ENCODE results near the gene MAPK10. TPM values are rescaled to one million over a fixed set of nuclear protein-coding genes. Genes with fewer than 3 reads are reported as not detected.

MAPK10 gene
- total and polyA plus RNA-seq, 10 of the 15 experiments (the other 5 are each of a cell fraction or from before 2014, with no cell fraction given) = 1.1 to 4.2 (median 2.4) TPM

DNA sequence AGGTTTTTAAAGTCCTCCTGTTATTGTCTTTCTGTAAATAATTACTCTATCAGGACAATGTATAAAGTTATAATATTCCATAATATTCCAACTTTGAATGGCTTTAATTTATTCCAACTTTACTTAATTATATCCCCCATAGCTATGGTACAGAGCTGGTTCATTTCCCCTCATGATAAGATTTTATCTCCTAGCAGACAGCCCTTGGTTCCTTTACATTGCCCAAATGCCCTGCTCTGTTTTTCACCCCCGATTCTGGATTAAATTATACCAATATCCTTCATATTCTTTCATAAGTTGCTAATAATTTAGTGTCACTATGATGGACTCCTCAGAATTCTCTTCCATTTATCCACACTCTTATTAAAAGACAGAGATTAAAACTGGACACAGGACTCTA lies 340.5 kb downstream of the MAPK10 start:
- Histone ChIP-seq H3K27me3 (replicated peaks in 1 of 2; ENCODE audit: control insufficient read depth in 2 of 2, insufficient read depth in 2 of 2, low read length in 1 of 2) (no peaks in the 10 kb centered on the region), H3K4me3 (no peak overlapping the region), H3K4me1 (ENCODE audit: control insufficient read depth, insufficient read depth, low read length) (peaks cover 2% of the 10 kb centered on the region; the same call in 1 of the 2 replicates), H4K20me1 (ENCODE audit: control insufficient read depth, insufficient read depth) (no peaks in the 10 kb centered on the region), H2AFZ (ENCODE audit: control insufficient read depth, low read depth, low read length) (no peak overlapping the region), H3K79me2 (ENCODE audit: control insufficient read depth, insufficient read depth, low read length) (no peaks in the 10 kb centered on the region), H3K4me2 (ENCODE audit: control insufficient read depth, insufficient read depth) (no peak overlapping the region), H3K9me3 (replicated peaks; ENCODE audit: control insufficient read depth, insufficient read depth, low read length) (no peaks in the 10 kb centered on the region), H3K36me3 (ENCODE audit: control insufficient read depth in 2 of 2, insufficient read depth in 2 of 2, low read length in 1 of 2) (no peaks in the 10 kb centered on the region), H3K27ac (ENCODE audit: control insufficient read depth, insufficient read depth) (no peak overlapping the region), H3K9ac (ENCODE audit: control insufficient read depth, insufficient read depth, low read length) (no peak overlapping the region)
- WGBS (ENCODE audit: insufficient coverage, insufficient replicate concordance, low lambda C conversion rate, missing lambda C conversion rate) = 0% methylated on average over 1 of the region's 1 CpG
- no peak for ATAC-seq
- intact Hi-C loops (cut with micrococcal nuclease; ENCODE audit: unreplicated experiment) = no loop called here
- ChIA-PET POLR2A (no interaction called here), SMC1A (ENCODE audit: uncharacterized antibody, unreplicated experiment) (no interaction called here), CTCF (interaction anchor here (0.6 kb wide), 1 partner anchor 23 kb away, joined by 3 read pairs; no protein-coding TSS in a partner anchor), RAD21 (ENCODE audit: unreplicated experiment) (no interaction called here)
- in situ Hi-C loops (cut with MboI) = no loop called here
- no peak for FAIRE-seq
- no TSS peak for BruUV-seq (replicated peaks)
- TF ChIP-seq LARP7 (IDR thresholded peaks at IDR 0.05) (no peak), IRF4 (IDR thresholded peaks at IDR 0.05; ENCODE audit: low read depth, low read length) (no peak), CHD1 (IDR thresholded peaks at IDR 0.05; ENCODE audit: low read depth, low read length) (no peak), SMARCA5 (IDR thresholded peaks at IDR 0.05) (no peak)
- TF ChIP-seq, protein P1, sequence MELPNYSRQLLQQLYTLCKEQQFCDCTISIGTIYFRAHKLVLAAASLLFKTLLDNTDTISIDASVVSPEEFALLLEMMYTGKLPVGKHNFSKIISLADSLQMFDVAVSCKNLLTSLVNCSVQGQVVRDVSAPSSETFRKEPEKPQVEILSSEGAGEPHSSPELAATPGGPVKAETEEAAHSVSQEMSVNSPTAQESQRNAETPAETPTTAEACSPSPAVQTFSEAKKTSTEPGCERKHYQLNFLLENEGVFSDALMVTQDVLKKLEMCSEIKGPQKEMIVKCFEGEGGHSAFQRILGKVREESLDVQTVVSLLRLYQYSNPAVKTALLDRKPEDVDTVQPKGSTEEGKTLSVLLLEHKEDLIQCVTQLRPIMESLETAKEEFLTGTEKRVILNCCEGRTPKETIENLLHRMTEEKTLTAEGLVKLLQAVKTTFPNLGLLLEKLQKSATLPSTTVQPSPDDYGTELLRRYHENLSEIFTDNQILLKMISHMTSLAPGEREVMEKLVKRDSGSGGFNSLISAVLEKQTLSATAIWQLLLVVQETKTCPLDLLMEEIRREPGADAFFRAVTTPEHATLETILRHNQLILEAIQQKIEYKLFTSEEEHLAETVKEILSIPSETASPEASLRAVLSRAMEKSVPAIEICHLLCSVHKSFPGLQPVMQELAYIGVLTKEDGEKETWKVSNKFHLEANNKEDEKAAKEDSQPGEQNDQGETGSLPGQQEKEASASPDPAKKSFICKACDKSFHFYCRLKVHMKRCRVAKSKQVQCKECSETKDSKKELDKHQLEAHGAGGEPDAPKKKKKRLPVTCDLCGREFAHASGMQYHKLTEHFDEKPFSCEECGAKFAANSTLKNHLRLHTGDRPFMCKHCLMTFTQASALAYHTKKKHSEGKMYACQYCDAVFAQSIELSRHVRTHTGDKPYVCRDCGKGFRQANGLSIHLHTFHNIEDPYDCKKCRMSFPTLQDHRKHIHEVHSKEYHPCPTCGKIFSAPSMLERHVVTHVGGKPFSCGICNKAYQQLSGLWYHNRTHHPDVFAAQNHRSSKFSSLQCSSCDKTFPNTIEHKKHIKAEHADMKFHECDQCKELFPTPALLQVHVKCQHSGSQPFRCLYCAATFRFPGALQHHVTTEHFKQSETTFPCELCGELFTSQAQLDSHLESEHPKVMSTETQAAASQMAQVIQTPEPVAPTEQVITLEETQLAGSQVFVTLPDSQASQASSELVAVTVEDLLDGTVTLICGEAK (IDR thresholded peaks at IDR 0.05; ENCODE audit: borderline replicate concordance) = no peak
- TF ChIP-seq, protein P2, sequence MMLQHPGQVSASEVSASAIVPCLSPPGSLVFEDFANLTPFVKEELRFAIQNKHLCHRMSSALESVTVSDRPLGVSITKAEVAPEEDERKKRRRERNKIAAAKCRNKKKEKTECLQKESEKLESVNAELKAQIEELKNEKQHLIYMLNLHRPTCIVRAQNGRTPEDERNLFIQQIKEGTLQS (IDR thresholded peaks at IDR 0.05; ENCODE audit: borderline replicate concordance, extremely low read depth, low read depth, low read length) = no peak
- TF ChIP-seq, protein P3, sequence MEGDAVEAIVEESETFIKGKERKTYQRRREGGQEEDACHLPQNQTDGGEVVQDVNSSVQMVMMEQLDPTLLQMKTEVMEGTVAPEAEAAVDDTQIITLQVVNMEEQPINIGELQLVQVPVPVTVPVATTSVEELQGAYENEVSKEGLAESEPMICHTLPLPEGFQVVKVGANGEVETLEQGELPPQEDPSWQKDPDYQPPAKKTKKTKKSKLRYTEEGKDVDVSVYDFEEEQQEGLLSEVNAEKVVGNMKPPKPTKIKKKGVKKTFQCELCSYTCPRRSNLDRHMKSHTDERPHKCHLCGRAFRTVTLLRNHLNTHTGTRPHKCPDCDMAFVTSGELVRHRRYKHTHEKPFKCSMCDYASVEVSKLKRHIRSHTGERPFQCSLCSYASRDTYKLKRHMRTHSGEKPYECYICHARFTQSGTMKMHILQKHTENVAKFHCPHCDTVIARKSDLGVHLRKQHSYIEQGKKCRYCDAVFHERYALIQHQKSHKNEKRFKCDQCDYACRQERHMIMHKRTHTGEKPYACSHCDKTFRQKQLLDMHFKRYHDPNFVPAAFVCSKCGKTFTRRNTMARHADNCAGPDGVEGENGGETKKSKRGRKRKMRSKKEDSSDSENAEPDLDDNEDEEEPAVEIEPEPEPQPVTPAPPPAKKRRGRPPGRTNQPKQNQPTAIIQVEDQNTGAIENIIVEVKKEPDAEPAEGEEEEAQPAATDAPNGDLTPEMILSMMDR (IDR thresholded peaks at IDR 0.05 in 2 of 3, conservative IDR thresholded peaks at IDR 0.05 in 1 of 3; ENCODE audit: control insufficient read depth in 2 of 3, extremely low read depth in 1 of 3, insufficient read depth in 1 of 3, low read depth in 3 of 3, low read length in 3 of 3) = no peak
- no peak for DNase-seq (ENCODE audit: low read depth, low spot score)

Data from GM12878 (cell line).